Glutamatergic neuron (in vitro differentiated cells): ENCODE measurements around the gene TP53BP2. TPM values are rescaled to one million over a fixed set of nuclear protein-coding genes. Genes with fewer than 3 reads are reported as not detected.
A peak's percentile ranks its signal among the peaks of the same experiment; 100 is the strongest.

Experiments
- DNase-seq: peaks from one replicate; pipeline ENCODE4 v3.0.0; 2022
- H3K27ac Mint-ChIP-seq: one replicate; pipeline ENCODE4 v1.8.0; 2020; ENCODE audit warnings: mild to moderate bottlenecking, mixed read lengths, inconsistent platforms; ENCODE audit not compliant: unreplicated experiment
- H3K27me3 Mint-ChIP-seq: one replicate; pipeline ENCODE4 v1.8.0; 2020; ENCODE audit warnings: mild to moderate bottlenecking, moderate library complexity, mixed read lengths, inconsistent platforms; ENCODE audit not compliant: unreplicated experiment
- H3K36me3 Mint-ChIP-seq: one replicate; pipeline ENCODE4 v1.8.0; 2020; ENCODE audit warnings: mild to moderate bottlenecking, mixed read lengths, inconsistent platforms; ENCODE audit not compliant: unreplicated experiment
- H3K4me1 Mint-ChIP-seq: one replicate; pipeline ENCODE4 v1.8.0; 2020; ENCODE audit warnings: mild to moderate bottlenecking, low read depth, mixed read lengths, inconsistent platforms; ENCODE audit not compliant: unreplicated experiment
- H3K4me3 Mint-ChIP-seq: one replicate; pipeline ENCODE4 v1.8.0; 2020; ENCODE audit warnings: mild to moderate bottlenecking, mixed read lengths, inconsistent platforms; ENCODE audit not compliant: unreplicated experiment
- H3K9me3 Mint-ChIP-seq: one replicate; pipeline ENCODE4 v1.8.0; 2020; ENCODE audit warnings: mild to moderate bottlenecking, moderate library complexity, mixed read lengths, inconsistent platforms; ENCODE audit not compliant: unreplicated experiment
- CTCF ChIP-seq: fragments of 200-600 bp; sonication (generic); IDR thresholded peaks from one replicate; pipeline ENCODE4 v1.5.0; 2021; ENCODE audit not compliant: partially characterized antibody, unreplicated experiment
- total RNA-seq: library from RNA; stranded (reverse); fragmentation: NEBNext Ultra II Directional; extraction: Animal tissue kit (Norgen Biotek cat#: 25700); gene quantifications from one replicate; pipeline ENCODE4 v1.2.1, GENCODE V29; 2021; ENCODE audit not compliant: unreplicated experiment

TP53BP2 gene
- total RNA-seq, 1 donor from 2014 or later = 50.7 TPM

GRCh38 chr1:223849352-223850254, 3.9 kb upstream of the TP53BP2 start:
- Mint-ChIP-seq H3K27me3 (peaks cover 6% of the 10 kb centered on the region), H3K4me3 (no peak overlapping the region), H3K4me1 (peaks cover 4% of the 10 kb centered on the region), H3K36me3 (no peaks in the 10 kb centered on the region), H3K27ac (no peak overlapping the region), H3K9me3 (no peaks in the 10 kb centered on the region)
- DNase-seq = no peak
- no peak for TF ChIP-seq CTCF

- TF ChIP-seq CTCF = no peak
- DNase-seq = no peak
- Mint-ChIP-seq H3K36me3 (no peaks in the 10 kb centered on the region), H3K4me3 (no peak overlapping the region), H3K9me3 (no peaks in the 10 kb centered on the region), H3K27me3 (peaks cover 6% of the 10 kb centered on the region), H3K4me1 (peaks cover 4% of the 10 kb centered on the region), H3K27ac (no peak overlapping the region)
Observed at GRCh38 chr1:223848536-223848935, 2.8 kb upstream of the TP53BP2 start.

DNA sequence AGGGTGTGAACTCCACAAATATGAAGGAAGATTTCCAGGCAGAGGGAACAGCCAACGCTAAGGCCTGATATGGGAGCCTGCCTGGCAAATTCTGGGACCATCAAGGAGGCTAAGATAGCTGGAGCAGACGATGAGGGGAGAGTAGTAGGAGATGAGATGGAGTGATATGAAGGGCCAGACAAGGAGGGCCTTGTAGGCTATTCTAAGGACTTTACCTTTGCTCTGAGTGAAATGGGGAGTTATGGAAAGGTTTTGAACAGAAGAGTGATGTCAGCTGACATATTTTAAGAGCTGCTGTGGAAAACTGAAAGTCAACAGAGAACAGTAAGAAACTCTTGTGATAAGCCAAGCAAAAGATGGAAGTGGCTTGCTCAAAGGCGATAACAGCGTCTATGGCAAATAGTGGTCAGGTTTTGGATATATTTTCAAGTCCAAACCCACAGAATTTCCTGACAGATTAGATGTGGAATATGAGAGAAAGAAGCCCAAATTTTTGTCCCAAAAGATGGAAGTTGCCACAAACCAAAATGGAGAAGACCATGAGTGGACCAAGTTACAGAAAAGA, 2.1 kb upstream of the TP53BP2 start:
- Mint-ChIP-seq H3K27me3 (peaks cover 6% of the 10 kb centered on the region), H3K36me3 (no peaks in the 10 kb centered on the region), H3K4me1 (peaks cover 4% of the 10 kb centered on the region), H3K27ac (no peak overlapping the region), H3K9me3 (no peaks in the 10 kb centered on the region), H3K4me3 (peak overlapping the region; percentile 18)
- no peak for DNase-seq
- TF ChIP-seq CTCF = no peak

DNA sequence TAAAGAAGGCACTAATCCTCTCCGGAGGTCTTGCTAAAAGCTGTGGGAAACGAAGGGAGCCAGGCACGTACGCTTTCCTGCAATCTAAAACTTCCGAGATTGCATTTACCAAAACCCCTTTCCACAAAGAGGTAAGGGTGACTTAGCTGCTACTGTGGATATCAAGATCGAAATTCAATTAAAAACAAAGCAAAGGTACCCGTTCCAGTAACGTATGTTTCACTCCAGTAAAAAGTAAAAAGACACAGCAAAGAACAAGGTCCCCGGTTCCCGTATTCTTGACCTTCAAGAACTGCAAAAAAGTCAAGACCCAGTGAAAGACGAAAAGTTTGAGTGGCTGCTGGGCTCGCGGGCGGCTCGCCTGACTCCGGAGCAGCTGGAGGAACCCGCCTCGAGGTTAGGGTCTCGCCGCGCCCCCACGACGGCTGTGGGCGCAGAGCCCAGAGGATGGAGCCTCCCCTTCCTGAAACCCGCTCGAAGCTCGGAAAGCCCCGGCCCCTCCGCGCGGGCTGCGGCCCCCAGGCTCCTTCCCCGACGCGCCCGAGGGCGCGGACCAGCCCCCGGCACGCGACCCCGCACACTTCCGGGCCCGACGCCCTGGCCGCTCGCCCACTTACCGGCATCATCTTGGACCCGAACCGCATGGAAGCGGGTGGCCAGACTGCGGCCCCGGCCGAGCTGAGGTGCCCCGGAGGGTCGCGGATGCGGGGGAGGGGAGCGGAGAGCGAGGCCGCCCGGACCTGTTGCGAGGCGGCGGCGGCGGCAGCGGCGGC, 524 bp downstream of the TP53BP2 start:
- H3K4me3 Mint-ChIP-seq = peak overlapping the region; percentile 98
- peak overlapping the region; percentile 97 for H3K27ac Mint-ChIP-seq
- H3K4me1 Mint-ChIP-seq = peaks cover 4% of the 10 kb centered on the region
- peak; percentile 66 for DNase-seq
- H3K36me3 Mint-ChIP-seq = no peaks in the 10 kb centered on the region
- no peak for TF ChIP-seq CTCF
- H3K9me3 Mint-ChIP-seq = no peaks in the 10 kb centered on the region
- peaks cover 6% of the 10 kb centered on the region for H3K27me3 Mint-ChIP-seq
